Measurements from ENCODE around the gene LBR.
"Not testable (repeated sequence)": the region's sequence is repeated elsewhere in the genome, so short reads cannot be mapped to it uniquely, and the experiment has no call there.

GRCh38 chr1:225473676-225474438, 46.0 kb upstream of the LBR start:
- not testable (repeated sequence) for TF ChIP-seq CTCF (optimal IDR thresholded peaks at IDR 0.05 in 1 of 3, IDR thresholded peaks at IDR 0.05 in 1 of 3, conservative IDR thresholded peaks at IDR 0.05 in 1 of 3; ENCODE audit: extremely low read depth in 1 of 3, insufficient read depth in 2 of 3, low read length in 3 of 3); EZH2 (IDR thresholded peaks at IDR 0.05; ENCODE audit: low read length)
